MCF 10A (cell line): ENCODE data around the gene FNDC5. TPM values are rescaled to one million over a fixed set of nuclear protein-coding genes. Genes with fewer than 3 reads are reported as not detected.

ENCODE experiments used
- BruUV-seq: library from RNA; stranded (reverse); fragments of 400-500 nt; replicated peaks from 2 replicates; lab custom pipeline; 2021; lab: Mats Ljungman, UMichigan
- CTCF ChIA-PET: fragments of 300-600 bp; sonication (Branson Sonifier 250); formaldehyde crosslinking; extraction: SDS; loops from one replicate; lab custom pipeline; 2021; ENCODE audit warnings: antibody characterized with exemption, inconsistent platforms; lab: Yijun Ruan, JAX
- POLR2A ChIA-PET: fragments of 300-600, 350-650 bp; sonication (Branson Sonifier 250); formaldehyde crosslinking; extraction: SDS; loops from one replicate; lab custom pipeline; 2020; ENCODE audit warnings: antibody characterized with exemption, inconsistent platforms; lab: Yijun Ruan, JAX
- DNase-seq: peaks from one replicate; pipeline ENCODE4 v3.0.0-alpha.2; 2018; ENCODE audit not compliant: unreplicated experiment
- H3K27ac Mint-ChIP-seq: one replicate; pipeline ENCODE4 v1.8.0; 2022; ENCODE audit warnings: mild to moderate bottlenecking, low read depth, mixed read lengths; ENCODE audit not compliant: unreplicated experiment
- H3K27me3 Mint-ChIP-seq: one replicate; pipeline ENCODE4 v1.8.0; 2022; ENCODE audit warnings: mixed read lengths; ENCODE audit not compliant: insufficient read depth, unreplicated experiment
- H3K36me3 Mint-ChIP-seq: one replicate; pipeline ENCODE4 v1.8.0; 2022; ENCODE audit warnings: mild to moderate bottlenecking, moderate library complexity, mixed read lengths; ENCODE audit not compliant: insufficient read depth, unreplicated experiment
- H3K4me1 Mint-ChIP-seq: one replicate; pipeline ENCODE4 v1.8.0; 2022; ENCODE audit warnings: mixed read lengths; ENCODE audit not compliant: insufficient read depth, unreplicated experiment
- H3K4me3 Mint-ChIP-seq: one replicate; pipeline ENCODE4 v1.8.0; 2022; ENCODE audit warnings: mild to moderate bottlenecking, moderate library complexity, mixed read lengths; ENCODE audit not compliant: unreplicated experiment
- H3K9me3 Mint-ChIP-seq: one replicate; pipeline ENCODE4 v1.8.0; 2022; ENCODE audit warnings: mixed read lengths; ENCODE audit not compliant: unreplicated experiment
- CTCF ChIP-seq: fragments of 200-600 bp; IDR thresholded peaks from one replicate; pipeline ENCODE4 v1.8.0; 2022; ENCODE audit warnings: antibody characterized with exemption, mild to moderate bottlenecking; ENCODE audit not compliant: unreplicated experiment
- intact Hi-C: fragments of 100-400 bp; cut with micrococcal nuclease; formaldehyde crosslinking; loops from 2 replicates; pipeline ENCODE4 v1.14.1; 2022
- total RNA-seq: library from RNA; stranded (reverse); gene quantifications from 2 replicates; pipeline ENCODE4 v1.2.3, GENCODE V29; 2022

Gene FNDC5
- total RNA-seq, 1 experiment from 2014 or later: not detected

DNA sequence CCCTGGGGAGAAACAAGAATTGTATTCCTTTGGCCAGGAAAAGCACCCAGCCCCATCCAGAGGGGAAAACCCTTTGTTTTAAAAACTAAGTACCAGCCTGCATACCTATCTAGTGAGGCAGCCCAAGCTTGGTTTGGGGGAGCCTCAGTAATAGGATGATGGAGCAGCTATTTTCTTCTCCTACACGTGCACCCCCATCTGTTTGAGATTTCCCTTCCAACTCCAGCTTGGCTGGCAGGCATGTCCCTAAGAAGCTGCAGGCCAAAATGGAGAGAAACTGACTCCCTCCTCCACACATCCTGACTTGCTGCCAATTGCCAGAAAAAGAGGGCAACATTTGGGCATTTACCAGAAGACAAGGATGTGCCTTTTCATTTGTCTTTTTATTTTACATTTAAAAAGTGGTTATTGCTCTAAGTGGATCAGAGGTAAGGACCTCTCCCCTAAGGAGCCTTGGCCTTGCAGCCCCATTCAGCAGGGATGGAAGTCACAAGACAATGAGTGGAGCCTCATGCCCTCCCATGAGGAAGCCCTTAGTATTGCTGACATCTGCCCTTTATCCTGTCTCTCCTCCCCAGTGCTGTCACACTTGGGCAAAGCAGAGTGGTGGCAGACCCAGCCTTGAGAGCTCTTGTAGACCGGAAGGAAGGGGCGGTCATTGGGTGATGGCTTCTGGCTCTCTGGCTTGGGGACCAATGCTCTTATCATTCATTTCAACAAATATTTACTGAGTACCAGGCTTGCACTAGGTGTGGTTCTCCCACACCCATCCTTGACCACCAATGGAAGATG lies 8.6 kb downstream of the FNDC5 start:
- Mint-ChIP-seq H3K4me1 (no peaks in the 10 kb centered on the region), H3K4me3 (no peak overlapping the region), H3K36me3 (peaks cover 26% of the 10 kb centered on the region), H3K27ac (no peak overlapping the region), H3K9me3 (no peaks in the 10 kb centered on the region), H3K27me3 (no peaks in the 10 kb centered on the region)
- BruUV-seq: no TSS peak
- ChIA-PET CTCF (interaction anchor here (1.1 to 3.9 kb wide), 3 partner anchors 10 to 150 kb away, joined by 3 to 16 read pairs (median 8); no protein-coding TSS in a partner anchor), POLR2A (interaction anchor here (1.0 kb wide), 1 partner anchor 45 kb away, joined by 4 read pairs; the partner anchor contains the start of genes S100PBP and YARS1)
- intact Hi-C loops: no loop called here
- no peak for DNase-seq
- TF ChIP-seq CTCF: no peak

DNA sequence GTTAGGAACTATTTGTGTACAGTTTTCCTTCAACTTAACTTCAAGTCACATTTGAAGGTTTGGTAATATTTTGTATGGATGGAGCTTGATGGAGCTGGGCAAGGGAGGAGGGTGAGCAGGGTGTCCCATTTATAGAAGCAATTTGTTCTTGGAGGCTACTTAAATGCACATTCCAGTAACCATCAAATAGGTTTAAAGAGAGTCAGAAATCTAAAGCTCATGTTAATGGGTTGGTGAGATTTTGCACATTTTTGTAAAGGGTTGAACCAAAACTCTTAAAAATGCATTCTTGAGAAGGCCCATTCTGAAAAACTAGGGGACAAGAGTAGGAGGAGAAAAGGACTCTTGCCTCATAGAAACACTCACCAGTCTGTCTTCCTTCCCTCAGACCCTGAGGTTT lies 10.1 kb downstream of the FNDC5 start:
- Mint-ChIP-seq H3K9me3 (no peaks in the 10 kb centered on the region), H3K27ac (no peak overlapping the region), H3K27me3 (no peaks in the 10 kb centered on the region), H3K36me3 (peaks cover 41% of the 10 kb centered on the region), H3K4me1 (no peaks in the 10 kb centered on the region), H3K4me3 (no peak overlapping the region)
- BruUV-seq: no TSS peak
- POLR2A ChIA-PET: interaction anchor here (0.7 kb wide), 1 partner anchor 155 kb away, joined by 3 read pairs; no protein-coding TSS in a partner anchor
- DNase-seq: no peak
- CTCF ChIA-PET: interaction anchor here (3.9 kb wide), 1 partner anchor 12 kb away, joined by 16 read pairs; no protein-coding TSS in a partner anchor
- TF ChIP-seq CTCF: no peak
- intact Hi-C loops: no loop called here

- no peak for DNase-seq
- H3K27ac Mint-ChIP-seq: no peak overlapping the region
- no peak for TF ChIP-seq CTCF
- intact Hi-C loops: no loop called here
- ChIA-PET CTCF (interaction anchor here (0.7 to 1.7 kb wide), 3 partner anchors 12 to 31 kb away, joined by 3 to 5 read pairs (median 3); no protein-coding TSS in a partner anchor), POLR2A (interaction anchor here (0.7 to 1.2 kb wide), 3 partner anchors 94 to 228 kb away, joined by 3 to 4 read pairs (median 3); no protein-coding TSS in a partner anchor)
- H3K36me3 Mint-ChIP-seq: peaks cover 46% of the 10 kb centered on the region
- H3K4me3 Mint-ChIP-seq: no peak overlapping the region
- H3K9me3 Mint-ChIP-seq: no peaks in the 10 kb centered on the region
- H3K4me1 Mint-ChIP-seq: no peaks in the 10 kb centered on the region
- no peaks in the 10 kb centered on the region for H3K27me3 Mint-ChIP-seq
- no TSS peak for BruUV-seq
Measured at GRCh38 chr1:32859915-32860314, 10.8 kb downstream of the FNDC5 start.

- intact Hi-C loops: no loop called here
- Mint-ChIP-seq H3K36me3 (peaks cover 58% of the 10 kb centered on the region), H3K27ac (no peak overlapping the region), H3K27me3 (no peaks in the 10 kb centered on the region), H3K4me3 (no peak overlapping the region), H3K9me3 (no peaks in the 10 kb centered on the region), H3K4me1 (no peaks in the 10 kb centered on the region)
- no TSS peak for BruUV-seq
- DNase-seq: no peak
- ChIA-PET POLR2A (interaction anchor here (1.2 kb wide), 1 partner anchor 95 kb away, joined by 3 read pairs; no protein-coding TSS in a partner anchor), CTCF (interaction anchor here (1.3 to 1.7 kb wide), 4 partner anchors 13 to 27 kb away, joined by 3 to 5 read pairs (median 4); no protein-coding TSS in a partner anchor)
- TF ChIP-seq CTCF: no peak
Measured at GRCh38 chr1:32858791-32859190, 11.9 kb downstream of the FNDC5 start.
